ENCODE data around the gene MRTFA. TPM values are rescaled to one million over a fixed set of nuclear protein-coding genes. Genes with fewer than 3 reads are reported as not detected.

MRTFA gene
- total RNA-seq, 1 donor, result 34.0 TPM

- Histone ChIP-seq H3K79me2 (ENCODE audit: insufficient read depth, low read length) (no peaks in the 10 kb centered on the region), H3K4me3 (ENCODE audit: insufficient read depth, low read length) (no peak overlapping the region), H3K27me3 (ENCODE audit: insufficient read depth, low read length) (no peaks in the 10 kb centered on the region), H2AFZ (ENCODE audit: low read length) (no peak overlapping the region), H3K36me3 (ENCODE audit: insufficient read depth, low read length) (peaks cover 74% of the 10 kb centered on the region), H3K4me2 (ENCODE audit: insufficient read depth, low read length) (no peak overlapping the region), H4K20me1 (ENCODE audit: insufficient read depth, low read length) (no peaks in the 10 kb centered on the region), H3K4me1 (ENCODE audit: insufficient read depth, low read length) (no peaks in the 10 kb centered on the region), H3K27ac (ENCODE audit: low read depth, low read length) (no peak overlapping the region), H3K9me3 (ENCODE audit: low read depth, low read length) (no peaks in the 10 kb centered on the region)
- no peak for TF ChIP-seq CTCF (IDR thresholded peaks at IDR 0.05; ENCODE audit: extremely low read depth, low read depth, low read length)
- no peak for DNase-seq (ENCODE audit: insufficient read length, low spot score, missing footprints)
Observed at GRCh38 chr22:40407021-40407761, 229.3 kb downstream of the MRTFA start.

DNA sequence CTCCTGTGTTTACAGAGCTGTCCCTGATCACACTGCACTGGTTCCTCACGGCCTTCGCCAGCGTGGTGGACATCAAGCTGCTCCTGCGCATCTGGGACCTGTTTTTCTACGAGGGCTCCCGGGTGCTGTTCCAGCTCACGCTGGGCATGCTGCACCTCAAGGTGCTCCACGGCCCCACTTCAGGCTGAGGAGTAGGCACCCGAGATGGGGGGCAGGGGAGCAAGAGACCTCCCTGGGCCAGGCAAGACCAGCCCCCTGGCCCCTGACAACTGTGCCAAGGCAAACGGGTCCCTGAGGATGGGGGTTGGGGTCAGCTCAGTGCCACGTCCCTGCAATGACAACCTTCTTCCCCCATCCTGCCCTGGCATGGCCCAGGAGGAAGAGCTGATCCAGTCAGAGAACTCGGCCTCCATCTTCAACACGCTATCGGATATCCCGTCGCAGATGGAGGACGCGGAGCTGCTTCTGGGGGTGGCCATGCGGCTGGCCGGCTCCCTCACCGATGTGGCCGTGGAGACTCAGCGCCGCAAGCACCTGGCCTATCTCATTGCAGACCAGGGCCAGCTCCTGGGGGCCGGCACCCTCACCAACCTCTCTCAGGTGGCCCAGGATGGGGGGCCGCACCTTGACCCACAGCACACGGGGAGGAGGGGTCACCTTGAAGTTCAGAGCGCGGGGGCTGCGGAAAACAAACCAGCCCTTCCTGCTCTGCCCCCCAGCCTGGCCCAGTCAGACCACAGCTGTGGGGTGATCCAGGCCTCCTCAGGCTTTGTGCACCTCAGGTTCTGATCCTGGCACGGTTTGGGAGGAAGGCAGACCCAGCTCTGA lies 230.2 kb downstream of the MRTFA start:
- H4K20me1 ChIP-seq (ENCODE audit: insufficient read depth, low read length), result no peaks in the 10 kb centered on the region
- H3K36me3 ChIP-seq (ENCODE audit: insufficient read depth, low read length), result peaks cover 72% of the 10 kb centered on the region
- no peak overlapping the region for H2AFZ ChIP-seq (ENCODE audit: low read length)

DNA sequence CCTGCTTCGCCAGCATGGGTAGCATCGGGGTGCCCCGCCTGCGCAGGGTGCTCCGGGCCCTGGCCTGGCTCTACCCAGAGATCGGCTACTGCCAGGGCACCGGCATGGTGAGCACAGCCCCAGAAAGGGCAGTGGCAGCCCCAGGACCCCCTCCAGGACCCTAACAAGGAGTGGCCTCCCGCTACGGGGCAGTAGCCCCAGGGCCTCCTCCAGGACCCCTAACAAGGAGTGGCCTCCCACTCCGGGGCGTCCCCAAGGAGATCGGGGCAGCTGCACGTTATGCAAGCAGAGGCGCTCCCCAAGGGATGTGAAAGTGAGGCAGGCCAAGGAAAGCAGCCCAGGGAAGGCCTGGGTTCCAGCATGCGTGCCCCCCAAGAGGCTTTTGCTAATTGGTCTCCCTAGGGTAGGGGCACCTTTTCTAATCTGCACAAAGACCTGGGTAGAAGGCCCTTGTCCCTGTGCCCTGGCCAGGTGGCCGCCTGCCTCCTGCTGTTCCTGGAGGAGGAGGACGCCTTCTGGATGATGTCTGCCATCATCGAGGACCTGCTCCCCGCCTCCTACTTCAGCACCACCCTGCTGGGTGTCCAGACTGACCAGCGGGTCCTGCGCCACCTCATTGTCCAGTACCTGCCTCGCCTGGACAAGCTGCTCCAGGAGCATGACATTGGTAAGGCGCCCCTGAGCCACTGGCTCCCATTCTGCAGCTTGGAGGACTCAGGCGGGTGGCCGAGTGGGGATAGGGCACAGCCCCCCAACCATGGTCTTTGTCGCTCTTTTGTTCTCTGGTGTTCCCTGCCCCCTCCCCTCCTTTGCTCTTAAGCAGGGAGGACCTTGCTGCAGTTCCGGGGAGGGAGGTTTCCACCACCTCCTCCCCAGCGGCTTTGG lies 231.1 kb downstream of the MRTFA start:
- Histone ChIP-seq H3K79me2 (ENCODE audit: insufficient read depth, low read length) (no peaks in the 10 kb centered on the region), H3K4me3 (ENCODE audit: insufficient read depth, low read length) (no peak overlapping the region), H3K36me3 (ENCODE audit: insufficient read depth, low read length) (peaks cover 65% of the 10 kb centered on the region), H2AFZ (ENCODE audit: low read length) (no peak overlapping the region), H4K20me1 (ENCODE audit: insufficient read depth, low read length) (no peaks in the 10 kb centered on the region), H3K4me2 (ENCODE audit: insufficient read depth, low read length) (no peak overlapping the region), H3K27me3 (ENCODE audit: insufficient read depth, low read length) (no peaks in the 10 kb centered on the region), H3K4me1 (ENCODE audit: insufficient read depth, low read length) (no peaks in the 10 kb centered on the region), H3K27ac (ENCODE audit: low read depth, low read length) (no peak overlapping the region), H3K9me3 (ENCODE audit: low read depth, low read length) (no peaks in the 10 kb centered on the region)
- TF ChIP-seq CTCF (IDR thresholded peaks at IDR 0.05; ENCODE audit: extremely low read depth, low read depth, low read length), result no peak
- DNase-seq (ENCODE audit: insufficient read length, low spot score, missing footprints), result no peak

More for the DNA sequence above, 230.2 kb downstream of the MRTFA start:
- no peaks in the 10 kb centered on the region for H3K9me3 ChIP-seq (ENCODE audit: low read depth, low read length)
- no peak overlapping the region for H3K4me2 ChIP-seq (ENCODE audit: insufficient read depth, low read length)
- no peaks in the 10 kb centered on the region for H3K27me3 ChIP-seq (ENCODE audit: insufficient read depth, low read length)
- no peaks in the 10 kb centered on the region for H3K79me2 ChIP-seq (ENCODE audit: insufficient read depth, low read length)
- no peak overlapping the region for H3K4me3 ChIP-seq (ENCODE audit: insufficient read depth, low read length)
- DNase-seq (ENCODE audit: insufficient read length, low spot score, missing footprints), result peak; percentile 85
- TF ChIP-seq CTCF (IDR thresholded peaks at IDR 0.05; ENCODE audit: extremely low read depth, low read depth, low read length), result no peak
- no peak overlapping the region for H3K27ac ChIP-seq (ENCODE audit: low read depth, low read length)
- H3K4me1 ChIP-seq (ENCODE audit: insufficient read depth, low read length), result no peaks in the 10 kb centered on the region

Data from osteoblast (primary cell).